C4-2B (cell line): ENCODE data around the gene NEURL2.

ENCODE experiments used
- ZFX ChIP-seq: fragments of 450-650 bp; IDR thresholded peaks from 2 replicates; pipeline ENCODE4 v1.6.1; 2017
- TF ChIP-seq, protein P1 (sequence below): fragments of 450-650 bp; conservative IDR thresholded peaks from 2 replicates; pipeline ENCODE4 v1.5.1; 2017; ENCODE audit warnings: mild to moderate bottlenecking

- TF ChIP-seq, protein P1, sequence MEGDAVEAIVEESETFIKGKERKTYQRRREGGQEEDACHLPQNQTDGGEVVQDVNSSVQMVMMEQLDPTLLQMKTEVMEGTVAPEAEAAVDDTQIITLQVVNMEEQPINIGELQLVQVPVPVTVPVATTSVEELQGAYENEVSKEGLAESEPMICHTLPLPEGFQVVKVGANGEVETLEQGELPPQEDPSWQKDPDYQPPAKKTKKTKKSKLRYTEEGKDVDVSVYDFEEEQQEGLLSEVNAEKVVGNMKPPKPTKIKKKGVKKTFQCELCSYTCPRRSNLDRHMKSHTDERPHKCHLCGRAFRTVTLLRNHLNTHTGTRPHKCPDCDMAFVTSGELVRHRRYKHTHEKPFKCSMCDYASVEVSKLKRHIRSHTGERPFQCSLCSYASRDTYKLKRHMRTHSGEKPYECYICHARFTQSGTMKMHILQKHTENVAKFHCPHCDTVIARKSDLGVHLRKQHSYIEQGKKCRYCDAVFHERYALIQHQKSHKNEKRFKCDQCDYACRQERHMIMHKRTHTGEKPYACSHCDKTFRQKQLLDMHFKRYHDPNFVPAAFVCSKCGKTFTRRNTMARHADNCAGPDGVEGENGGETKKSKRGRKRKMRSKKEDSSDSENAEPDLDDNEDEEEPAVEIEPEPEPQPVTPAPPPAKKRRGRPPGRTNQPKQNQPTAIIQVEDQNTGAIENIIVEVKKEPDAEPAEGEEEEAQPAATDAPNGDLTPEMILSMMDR = no peak
- no peak for TF ChIP-seq ZFX
Measured at GRCh38 chr20:45917790-45918141, 26.8 kb upstream of the NEURL2 start.
